ENCODE results near the gene ABCC4.
A peak's percentile ranks its signal among the peaks of the same experiment; 100 is the strongest.

ABCC4 gene, protein sequence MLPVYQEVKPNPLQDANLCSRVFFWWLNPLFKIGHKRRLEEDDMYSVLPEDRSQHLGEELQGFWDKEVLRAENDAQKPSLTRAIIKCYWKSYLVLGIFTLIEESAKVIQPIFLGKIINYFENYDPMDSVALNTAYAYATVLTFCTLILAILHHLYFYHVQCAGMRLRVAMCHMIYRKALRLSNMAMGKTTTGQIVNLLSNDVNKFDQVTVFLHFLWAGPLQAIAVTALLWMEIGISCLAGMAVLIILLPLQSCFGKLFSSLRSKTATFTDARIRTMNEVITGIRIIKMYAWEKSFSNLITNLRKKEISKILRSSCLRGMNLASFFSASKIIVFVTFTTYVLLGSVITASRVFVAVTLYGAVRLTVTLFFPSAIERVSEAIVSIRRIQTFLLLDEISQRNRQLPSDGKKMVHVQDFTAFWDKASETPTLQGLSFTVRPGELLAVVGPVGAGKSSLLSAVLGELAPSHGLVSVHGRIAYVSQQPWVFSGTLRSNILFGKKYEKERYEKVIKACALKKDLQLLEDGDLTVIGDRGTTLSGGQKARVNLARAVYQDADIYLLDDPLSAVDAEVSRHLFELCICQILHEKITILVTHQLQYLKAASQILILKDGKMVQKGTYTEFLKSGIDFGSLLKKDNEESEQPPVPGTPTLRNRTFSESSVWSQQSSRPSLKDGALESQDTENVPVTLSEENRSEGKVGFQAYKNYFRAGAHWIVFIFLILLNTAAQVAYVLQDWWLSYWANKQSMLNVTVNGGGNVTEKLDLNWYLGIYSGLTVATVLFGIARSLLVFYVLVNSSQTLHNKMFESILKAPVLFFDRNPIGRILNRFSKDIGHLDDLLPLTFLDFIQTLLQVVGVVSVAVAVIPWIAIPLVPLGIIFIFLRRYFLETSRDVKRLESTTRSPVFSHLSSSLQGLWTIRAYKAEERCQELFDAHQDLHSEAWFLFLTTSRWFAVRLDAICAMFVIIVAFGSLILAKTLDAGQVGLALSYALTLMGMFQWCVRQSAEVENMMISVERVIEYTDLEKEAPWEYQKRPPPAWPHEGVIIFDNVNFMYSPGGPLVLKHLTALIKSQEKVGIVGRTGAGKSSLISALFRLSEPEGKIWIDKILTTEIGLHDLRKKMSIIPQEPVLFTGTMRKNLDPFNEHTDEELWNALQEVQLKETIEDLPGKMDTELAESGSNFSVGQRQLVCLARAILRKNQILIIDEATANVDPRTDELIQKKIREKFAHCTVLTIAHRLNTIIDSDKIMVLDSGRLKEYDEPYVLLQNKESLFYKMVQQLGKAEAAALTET (N-terminal part only)

DNA sequence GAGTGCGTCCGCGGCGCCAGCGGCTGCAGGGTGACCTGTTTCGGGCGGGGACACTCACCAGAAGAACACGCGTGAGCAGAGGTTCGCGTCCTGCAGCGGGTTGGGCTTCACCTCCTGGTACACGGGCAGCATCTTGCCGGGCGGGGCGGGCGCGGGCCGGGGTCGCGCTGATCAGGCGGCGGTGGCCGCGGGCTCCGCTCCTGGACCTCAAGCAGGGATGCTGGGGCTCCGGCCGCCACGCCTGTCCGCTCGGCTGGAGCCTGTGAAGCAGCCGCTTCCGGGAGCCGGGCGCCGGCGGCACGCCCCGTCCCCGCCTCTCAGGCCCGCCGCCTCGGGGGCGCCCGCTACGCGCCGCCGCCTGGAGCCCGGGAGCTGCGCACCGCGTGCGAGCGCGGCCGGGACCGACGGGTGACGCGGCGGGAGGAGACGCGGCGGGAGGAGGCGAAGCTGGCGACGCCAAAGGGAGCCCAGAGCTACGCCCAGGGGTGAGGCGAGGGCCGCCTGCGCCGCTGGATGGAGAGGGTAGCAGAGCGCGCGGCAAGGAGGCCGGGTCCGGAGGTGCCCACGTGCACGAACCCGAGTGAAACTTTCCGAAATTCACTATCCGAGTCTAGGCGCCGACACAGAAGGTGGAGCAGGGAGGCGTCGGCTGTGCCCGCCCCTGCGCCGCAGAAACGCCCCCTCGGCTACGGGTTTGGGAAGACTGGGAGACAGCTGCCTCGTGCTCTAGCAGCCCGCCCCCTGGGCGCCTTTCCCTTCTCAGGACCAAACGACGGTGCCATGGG, at the start of gene ABCC4:
Gene ABCC4 (minus strand): TSS at position 269 of the 785 bp plus-strand sequence. CDS start 137 bp downstream, at position 132.
- DNase-seq (ENCODE audit: low read depth in 2 of 2): peak; percentile 10 to 55

DNA sequence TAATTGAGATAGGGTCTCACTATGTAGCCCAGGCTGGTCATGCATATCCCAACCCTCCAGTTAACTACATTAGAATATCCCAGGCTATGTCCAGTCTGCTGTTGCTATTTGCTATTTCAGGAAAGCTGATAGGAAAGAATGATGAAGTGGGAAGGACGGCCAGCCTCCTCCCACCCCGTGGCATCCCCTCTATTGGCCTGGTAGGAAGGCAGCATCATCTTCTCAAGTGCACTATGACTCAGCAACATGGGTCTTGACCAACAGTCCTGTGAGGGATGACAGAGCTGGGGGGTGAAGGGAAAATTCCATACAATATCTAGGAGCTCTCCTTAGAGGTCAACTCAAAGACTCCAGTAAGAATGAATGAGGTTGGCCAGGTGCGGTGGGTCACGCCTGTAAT, 48.0 kb upstream of the ABCC4 start:
- no peak for DNase-seq (ENCODE audit: low read depth in 2 of 2)

DNA sequence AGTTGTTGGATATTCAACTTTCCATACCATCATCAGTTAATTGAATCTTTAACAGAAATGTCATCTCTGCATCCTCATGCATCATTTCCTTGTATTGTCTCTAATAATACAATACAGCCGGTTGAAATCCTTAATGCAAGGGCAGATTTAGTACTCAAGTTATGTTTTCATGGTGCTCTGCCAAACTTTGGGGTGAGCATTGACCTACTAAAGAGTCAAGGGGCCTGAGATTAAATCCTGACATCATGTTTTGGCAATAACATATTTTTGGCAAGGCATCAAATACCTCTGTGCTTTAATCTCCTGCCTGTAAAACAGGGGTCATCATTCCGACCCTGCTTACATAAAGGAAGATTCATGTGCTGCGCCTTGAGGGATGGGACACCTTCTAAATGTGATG, 42.7 kb upstream of the ABCC4 start:
- no peak for DNase-seq (ENCODE audit: low read depth in 2 of 2)

DNA sequence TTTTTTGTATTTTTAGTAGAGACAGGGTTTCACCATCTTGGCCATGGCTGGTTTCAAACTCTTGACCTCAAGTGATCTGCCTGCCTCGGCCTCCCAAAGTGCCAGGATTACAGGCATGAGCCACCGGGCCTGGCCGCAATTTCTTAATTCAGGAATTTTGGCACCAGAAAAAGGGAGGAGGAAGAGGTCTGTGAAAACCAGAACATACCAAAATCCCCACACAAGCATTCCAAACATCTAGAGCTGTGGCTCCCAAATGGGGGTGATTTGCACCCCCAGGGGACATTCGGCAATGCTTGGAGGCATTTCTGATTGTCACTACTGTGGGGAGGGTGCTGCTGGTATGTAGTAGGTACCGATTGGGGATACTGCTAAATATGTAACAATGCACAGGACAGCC, 40.2 kb upstream of the ABCC4 start:
- no peak for DNase-seq (ENCODE audit: low read depth in 2 of 2)

DNA sequence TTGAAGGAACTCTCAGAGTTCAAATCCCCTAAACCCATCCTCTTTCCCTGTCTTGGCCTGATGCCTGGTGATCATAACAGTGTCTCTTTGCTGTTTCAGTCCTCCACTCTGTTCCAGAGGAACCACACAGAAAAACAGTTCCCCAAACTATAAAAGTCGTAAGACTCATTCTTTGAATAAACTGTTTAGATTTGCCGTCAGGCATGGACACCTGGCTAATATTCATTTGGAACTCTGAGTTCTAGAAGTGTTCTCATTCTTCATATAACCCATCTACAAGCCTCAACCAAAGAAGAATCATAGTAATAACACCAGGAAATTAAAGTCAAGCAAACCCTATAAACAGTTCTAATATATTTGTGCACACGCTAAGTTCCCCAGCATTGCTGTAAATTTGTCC, 37.7 kb upstream of the ABCC4 start:
- no peak for DNase-seq (ENCODE audit: low read depth in 2 of 2)

DNA sequence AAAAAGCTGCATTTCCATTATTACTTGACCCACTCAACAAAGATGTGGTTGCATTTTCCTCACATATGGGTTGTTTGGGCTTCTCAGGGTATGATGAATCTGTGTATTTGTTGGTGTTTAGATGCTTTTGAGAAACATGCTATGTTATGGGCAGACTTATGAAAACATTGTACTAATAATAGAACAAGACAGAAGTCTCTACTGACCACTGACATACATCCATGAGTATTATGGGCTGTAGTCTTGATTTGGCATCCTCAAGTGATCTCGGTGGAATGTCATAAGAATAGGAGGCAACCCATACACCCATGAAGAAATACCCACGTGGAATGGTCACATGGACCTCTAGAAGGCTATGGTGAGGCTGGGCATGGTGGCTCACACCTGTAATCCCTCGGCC, 36.3 kb upstream of the ABCC4 start:
- DNase-seq (ENCODE audit: low read depth in 2 of 2): no peak

DNA sequence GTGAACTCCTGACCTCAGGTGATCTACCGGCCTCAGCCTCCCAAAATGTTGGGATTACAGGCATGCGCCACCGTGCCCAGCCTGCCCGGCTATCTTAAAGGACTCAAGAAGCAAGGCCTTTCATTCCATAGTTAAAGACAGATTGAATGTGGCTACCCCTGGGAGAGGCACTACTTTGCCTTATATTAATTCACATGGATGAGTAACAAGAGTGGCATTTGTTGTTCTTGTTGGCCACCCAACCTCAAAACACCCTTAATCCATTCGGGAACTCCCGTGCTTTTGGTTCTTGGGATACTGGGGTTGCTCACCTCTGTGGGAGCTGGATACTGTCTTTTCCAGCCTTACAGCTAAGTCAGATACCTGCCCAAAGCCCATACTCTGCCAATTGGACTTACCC, 34.4 kb upstream of the ABCC4 start:
- DNase-seq (ENCODE audit: low read depth in 2 of 2): no peak

DNA sequence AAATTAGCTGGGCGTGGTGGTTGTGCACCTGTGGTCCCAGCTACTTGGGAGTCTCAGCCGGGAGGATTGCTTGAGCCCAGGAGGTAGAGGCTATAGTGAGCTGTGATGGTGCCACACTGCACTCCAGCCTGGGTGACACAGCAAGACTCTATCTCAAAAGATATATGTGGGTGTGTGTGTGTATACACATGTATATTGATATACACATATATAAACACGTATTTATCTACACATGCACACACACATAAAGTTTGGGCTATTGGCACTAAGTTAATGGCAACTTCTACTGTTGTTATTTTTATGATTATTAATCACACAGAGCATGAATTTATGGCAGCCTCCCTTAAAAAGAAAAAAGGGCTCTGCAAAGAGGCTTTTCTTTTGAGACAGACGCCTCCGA, 27.1 kb upstream of the ABCC4 start:
- DNase-seq (ENCODE audit: low read depth in 2 of 2): no peak

DNA sequence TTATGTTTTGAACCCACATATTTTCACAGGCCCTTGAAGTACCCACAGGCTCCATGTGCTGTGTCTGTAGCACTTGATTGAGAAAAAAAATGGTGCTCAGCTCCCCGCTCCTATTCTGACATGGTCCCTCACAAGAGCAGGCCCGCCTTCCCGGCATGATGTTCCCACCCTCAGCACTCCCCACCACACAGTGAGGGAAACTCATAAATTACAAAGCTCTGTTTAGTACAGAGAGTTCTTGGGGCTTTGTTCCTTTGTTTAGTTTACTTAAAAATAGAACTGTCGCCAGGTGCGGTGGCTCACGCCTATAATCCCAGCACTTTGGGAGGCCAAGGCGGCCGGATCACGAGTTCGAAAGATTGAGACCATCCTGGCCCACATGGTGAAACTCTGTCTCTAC, 25.9 kb upstream of the ABCC4 start:
- DNase-seq (ENCODE audit: low read depth in 2 of 2): no peak

DNA sequence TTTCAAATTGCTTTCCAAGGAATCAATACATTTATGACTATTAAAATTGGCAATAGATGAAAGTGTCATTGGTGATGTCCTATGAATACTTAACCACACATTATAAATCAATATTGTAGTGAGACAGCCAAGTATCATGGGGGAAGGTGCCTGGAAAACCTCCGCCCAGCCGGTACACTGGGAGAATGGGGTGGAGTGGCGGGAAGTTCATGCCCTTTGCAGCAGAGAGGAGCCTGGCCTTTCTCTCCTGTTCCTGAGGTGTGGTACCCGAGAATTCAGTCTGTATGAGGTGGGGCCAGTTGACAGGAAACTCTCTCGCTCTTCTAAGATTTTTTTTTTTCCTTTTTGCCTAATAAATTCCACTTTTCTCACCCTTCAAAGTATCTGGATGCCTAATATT, 25.4 kb upstream of the ABCC4 start:
- no peak for DNase-seq (ENCODE audit: low read depth in 2 of 2)

DNA sequence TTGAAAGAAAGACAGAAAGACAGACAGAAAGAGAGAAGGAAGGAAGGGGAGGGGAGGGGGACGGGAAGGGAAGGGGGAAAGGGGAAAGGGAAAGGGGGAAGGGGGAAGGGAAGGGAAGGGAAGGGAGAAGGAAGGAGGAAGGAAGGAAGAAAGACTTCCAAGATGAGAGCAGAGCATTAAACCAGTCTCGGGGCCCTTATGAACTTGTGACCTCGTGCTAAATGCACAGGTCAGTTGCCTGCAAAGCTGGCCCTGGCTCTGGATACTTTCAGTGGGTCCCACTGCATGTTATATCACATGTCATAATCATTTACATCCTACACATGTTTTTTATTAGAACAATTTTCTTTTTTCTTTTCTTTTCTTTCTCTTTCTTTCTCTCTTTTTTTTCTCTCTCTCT, 24.2 kb upstream of the ABCC4 start:
- DNase-seq (ENCODE audit: low read depth in 2 of 2): no peak

DNA sequence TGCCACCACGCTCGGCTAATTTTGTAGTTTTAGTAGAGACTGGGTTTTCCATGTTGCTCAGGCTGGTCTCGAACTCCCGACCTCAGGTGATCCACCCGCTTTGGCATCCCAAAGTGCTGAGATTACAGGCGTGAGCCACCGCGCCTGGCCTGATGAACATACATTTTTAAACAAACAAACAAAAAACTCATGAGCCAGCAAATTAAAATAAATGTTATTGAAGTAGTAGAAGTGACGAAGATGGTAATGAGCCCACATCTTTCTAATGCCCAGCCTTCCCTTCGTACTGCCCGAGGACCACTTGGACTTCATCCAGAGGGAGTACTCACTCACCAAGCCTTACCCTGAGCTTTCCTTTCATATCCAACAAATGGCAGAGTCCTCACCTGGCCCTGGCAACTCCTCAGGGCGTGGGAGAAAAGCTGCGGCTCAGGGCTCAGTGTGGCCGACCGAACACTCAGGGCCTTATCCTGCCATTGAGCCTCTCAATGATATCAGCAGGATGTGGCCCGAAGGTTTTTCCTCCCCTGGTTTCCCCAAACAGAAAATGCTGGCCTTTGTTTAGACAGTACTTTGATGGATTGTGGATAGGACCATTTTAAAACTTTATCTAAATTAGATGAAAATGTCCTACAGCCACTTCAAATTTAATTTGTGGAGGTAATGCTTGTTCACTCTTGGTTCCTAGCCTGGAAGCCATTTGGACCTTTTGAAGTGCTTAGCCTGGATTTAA, 22.8 kb upstream of the ABCC4 start:
- no peak for DNase-seq (ENCODE audit: low read depth in 2 of 2)

DNA sequence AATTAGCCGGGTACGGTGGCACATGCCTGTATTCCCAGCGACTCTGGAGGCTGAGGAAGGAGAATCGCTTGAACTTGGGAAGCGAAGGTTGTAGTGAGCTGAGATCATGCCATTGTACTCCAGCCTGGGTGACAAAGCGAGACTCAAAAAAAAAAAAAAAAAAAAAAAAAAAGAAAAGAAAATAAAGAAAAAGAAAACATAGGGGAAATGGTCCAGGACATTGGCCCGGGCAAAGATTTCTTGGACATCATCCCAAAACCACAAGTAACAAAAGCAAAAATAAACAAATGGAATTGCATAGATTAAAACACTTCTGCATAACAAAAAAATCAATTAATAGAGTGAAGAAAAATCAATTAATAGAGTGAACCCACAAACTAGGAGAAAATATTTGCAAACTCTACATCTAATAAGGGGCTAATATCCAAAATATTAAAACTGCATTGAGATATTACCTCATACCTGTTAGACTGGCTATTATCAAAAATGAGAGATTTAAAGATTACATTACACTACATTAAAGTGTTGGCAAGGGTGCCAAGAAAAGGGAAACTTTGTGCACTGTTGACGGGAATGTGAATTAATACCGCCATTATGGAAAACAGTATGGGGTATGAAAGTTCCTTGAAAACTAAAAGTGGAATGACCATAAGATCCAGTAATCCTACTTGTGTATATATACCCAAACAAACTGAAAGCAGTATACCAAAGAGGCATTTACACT, 18.5 kb upstream of the ABCC4 start:
- no peak for DNase-seq (ENCODE audit: low read depth in 2 of 2)

DNA sequence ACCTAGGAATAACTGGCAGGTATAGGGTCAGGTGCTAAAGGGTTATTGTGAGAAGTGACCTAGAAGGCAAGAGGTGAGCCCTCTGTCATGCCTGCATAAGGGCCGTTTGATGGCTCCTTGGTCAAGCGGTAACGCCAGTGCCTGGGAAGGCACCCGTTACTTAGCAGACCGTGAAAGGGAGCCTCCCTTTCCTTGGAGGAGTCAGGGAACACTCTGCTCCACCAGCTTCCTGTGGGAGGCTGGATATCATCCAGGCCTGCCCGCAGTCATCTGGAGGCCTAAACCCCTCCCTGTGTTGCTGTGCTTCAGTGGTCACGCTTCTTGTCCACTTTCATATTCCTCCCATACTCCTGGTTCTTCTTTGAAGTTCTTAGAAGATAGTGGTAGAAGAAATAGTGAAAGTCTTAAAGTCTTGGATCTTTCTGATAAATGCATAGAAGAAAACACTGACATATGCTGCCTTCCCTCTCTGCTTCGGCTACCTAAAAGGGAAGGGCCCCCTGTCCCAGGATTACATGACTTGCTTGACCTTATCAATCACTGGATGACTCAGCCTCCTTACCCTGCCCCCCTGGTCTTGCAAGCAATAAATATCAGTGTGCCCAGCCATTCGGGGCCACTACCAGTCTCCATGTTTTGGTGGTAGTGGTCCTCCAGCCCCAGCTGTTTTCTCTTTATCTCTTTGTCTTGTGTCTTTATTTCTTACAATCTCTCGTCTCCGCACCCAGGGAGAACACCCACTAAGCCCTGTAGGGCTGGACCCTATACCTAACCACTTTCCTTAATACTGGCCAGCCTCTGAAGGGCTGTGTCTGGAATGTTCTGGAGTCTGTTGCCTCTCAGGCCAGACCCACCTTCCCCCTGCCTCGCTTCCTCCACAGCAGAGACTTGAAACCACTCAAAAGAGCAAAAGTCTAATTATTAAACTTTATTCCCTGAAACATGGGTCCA, 16.1 kb upstream of the ABCC4 start:
- no peak for DNase-seq (ENCODE audit: low read depth in 2 of 2)

DNA sequence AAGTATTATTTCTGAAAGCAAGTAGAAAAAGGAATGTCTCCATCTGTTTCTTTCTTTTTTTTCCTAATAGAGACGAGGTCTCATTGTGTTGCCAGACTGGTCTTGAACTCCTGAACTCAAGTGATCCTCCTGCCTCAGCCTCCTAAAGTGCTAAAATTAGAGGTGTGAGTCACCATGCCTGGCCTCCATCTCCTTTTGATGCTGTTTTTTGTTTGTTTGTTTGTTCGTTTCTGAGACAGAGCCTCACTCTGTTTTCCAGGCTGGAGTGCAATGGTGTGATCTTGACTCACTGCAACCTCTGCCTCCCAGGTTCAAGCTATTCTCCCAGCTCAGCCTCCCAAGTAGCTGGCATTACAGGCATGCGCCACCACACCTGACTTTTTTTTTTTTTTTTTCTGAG, 14.5 kb upstream of the ABCC4 start:
- no peak for DNase-seq (ENCODE audit: low read depth in 2 of 2)

DNA sequence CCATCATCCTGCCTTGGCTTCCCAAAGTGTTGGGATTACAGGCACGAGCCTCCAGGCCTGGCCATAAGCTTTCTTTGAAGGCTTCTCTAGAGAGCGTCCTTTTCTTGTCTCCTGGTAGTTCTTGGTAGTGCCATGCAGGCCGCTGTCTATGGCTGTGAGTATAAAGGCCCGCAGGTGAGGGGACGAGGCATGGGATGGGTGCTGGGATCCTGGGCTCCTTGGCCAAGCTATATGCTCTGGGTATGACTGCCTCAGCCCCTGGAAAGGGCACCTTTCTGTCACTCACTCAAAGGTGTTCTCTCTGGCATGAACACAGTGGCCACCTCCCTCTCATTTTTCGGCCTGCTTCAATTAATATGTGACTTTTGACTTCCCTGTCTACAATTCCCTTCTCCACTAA, 6.3 kb upstream of the ABCC4 start:
- DNase-seq (ENCODE audit: low read depth in 2 of 2): no peak

DNA sequence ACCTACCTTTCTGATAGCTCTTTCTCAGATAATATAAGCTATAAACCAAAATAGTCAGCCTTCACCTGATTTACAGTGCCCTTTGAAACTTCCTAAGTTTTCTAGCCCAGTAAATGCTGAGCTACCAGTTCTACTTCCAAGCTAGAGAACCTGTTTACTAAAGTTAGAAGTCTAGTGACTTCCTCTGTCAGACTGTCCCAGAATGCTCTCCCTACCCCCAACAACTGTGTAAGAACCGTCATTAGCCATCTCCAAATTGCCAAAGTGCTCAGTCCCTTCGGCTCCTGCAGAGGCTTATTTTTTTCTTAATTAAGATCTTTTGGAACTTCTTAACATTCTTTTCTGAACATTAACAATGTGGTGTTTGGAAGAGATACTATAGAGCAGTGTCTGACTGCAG, 3.2 kb upstream of the ABCC4 start:
- no peak for DNase-seq (ENCODE audit: low read depth in 2 of 2)

DNA sequence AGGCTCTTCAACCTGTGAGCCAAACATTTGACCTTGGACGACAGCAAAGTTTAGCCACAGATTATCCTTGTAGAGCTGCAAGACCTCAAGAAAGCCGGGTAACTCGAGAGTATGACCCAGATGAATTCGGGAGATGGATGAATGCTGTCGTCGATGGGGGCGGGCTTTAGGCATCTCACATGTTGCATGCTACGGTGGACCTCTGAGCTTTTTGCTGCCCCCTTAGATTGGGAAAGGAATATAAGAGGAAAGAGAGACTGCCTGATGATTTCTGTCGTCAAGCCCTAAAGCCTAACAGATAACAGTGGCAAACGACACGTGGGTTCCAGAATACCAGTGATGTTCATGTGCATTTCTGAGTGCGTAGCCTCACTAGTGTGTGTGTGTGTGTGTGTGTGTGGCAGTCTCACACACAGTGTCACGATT, 730 bp upstream of the ABCC4 start:
- peak in 1 of 2 donors; percentile 8 for DNase-seq (ENCODE audit: low read depth in 2 of 2)

Data from stimulated activated CD8-positive, alpha-beta memory T cell treated with anti-CD3 and anti-CD28 coated beads, Interleukin-7, amount 100 ng/mL, for 4 hours (primary cell).